Neural cell (in vitro differentiated cells): ENCODE results near the gene ADSS2. TPM values are rescaled to one million over a fixed set of nuclear protein-coding genes. Genes with fewer than 3 reads are reported as not detected.

Source experiments
- H2AFZ ChIP-seq: fragments of 200-600, 300-800 bp; sonication (generic), shearing (Covaris generic); 2 replicates; pipeline ENCODE4 v1.6.0; 2014; ENCODE audit warnings: low read depth, mild to moderate bottlenecking, antibody characterized with exemption, low read length, moderate library complexity
- H3F3A ChIP-seq: fragments of 200-600 bp; shearing (Covaris generic); 2 replicates; pipeline ENCODE4 v1.6.1; 2016; ENCODE audit warnings: mild to moderate bottlenecking, moderate library complexity, mixed read lengths, antibody characterized with exemption, low read length; ENCODE audit not compliant: insufficient read depth, poor library complexity, severe bottlenecking
- H3K27ac ChIP-seq: fragments of 200-600, 300-800 bp; sonication (generic), shearing (Covaris generic); 2 replicates; pipeline ENCODE4 v1.5.1; 2014; ENCODE audit warnings: mild to moderate bottlenecking, low read length, moderate library complexity
- H3K27me3 ChIP-seq: fragments of 300-800, 200-600 bp; sonication (generic), shearing (Covaris generic); 2 replicates; pipeline ENCODE4 v1.6.0; 2014; ENCODE audit warnings: mild to moderate bottlenecking, low read depth, low read length, moderate library complexity; ENCODE audit not compliant: insufficient read depth
- H3K36me3 ChIP-seq: fragments of 300-800, 200-600 bp; sonication (generic), shearing (Covaris generic); 2 replicates; pipeline ENCODE4 v1.5.1; 2014; ENCODE audit warnings: mild to moderate bottlenecking, antibody characterized with exemption, low read length, moderate library complexity; ENCODE audit not compliant: insufficient read depth
- H3K4me2 ChIP-seq: fragments of 300-800, 200-600 bp; sonication (generic), shearing (Covaris generic); 2 replicates; pipeline ENCODE4 v1.6.0; 2014; ENCODE audit warnings: mild to moderate bottlenecking, low read length
- H3K4me3 ChIP-seq: fragments of 300-800, 200-600 bp; sonication (generic), shearing (Covaris generic); 2 replicates; pipeline ENCODE4 v1.5.1; 2014; ENCODE audit warnings: mild to moderate bottlenecking, low read length, moderate library complexity
- H3K79me2 ChIP-seq: fragments of 200-600 bp; shearing (Covaris generic); replicated peaks from 2 replicates; pipeline ENCODE4 v1.6.0; 2014; ENCODE audit warnings: mild to moderate bottlenecking, low read length, moderate library complexity; ENCODE audit not compliant: insufficient read depth
- H3K9ac ChIP-seq: fragments of 300-800, 200-600 bp; sonication (generic), shearing (Covaris generic); 2 replicates; pipeline ENCODE4 v1.6.1; 2016; ENCODE audit warnings: mild to moderate bottlenecking, low read length, mixed read lengths
- H3K9me2 ChIP-seq: fragments of 200-600 bp; shearing (Covaris generic); 2 replicates; pipeline ENCODE4 v1.6.1; 2016; ENCODE audit warnings: mild to moderate bottlenecking, low read length, mixed read lengths; ENCODE audit not compliant: insufficient read depth
- H3K9me3 ChIP-seq: fragments of 200-600, 300-800 bp; sonication (generic), shearing (Covaris generic); 2 replicates; pipeline ENCODE4 v1.6.1; 2016; ENCODE audit warnings: mild to moderate bottlenecking, mixed run types, low read length, moderate library complexity, mixed read lengths
- H4K20me1 ChIP-seq: fragments of 200-600 bp; shearing (Covaris generic); 2 replicates; pipeline ENCODE4 v1.6.1; 2016; ENCODE audit warnings: mild to moderate bottlenecking, mixed run types; ENCODE audit not compliant: insufficient read depth
- EP300 ChIP-seq: fragments of 450-650 bp; conservative IDR thresholded peaks from 2 replicates; pipeline ENCODE4 v1.6.1; 2014; ENCODE audit warnings: antibody characterized with exemption, mild to moderate bottlenecking, moderate library complexity; ENCODE audit not compliant: poor library complexity, severe bottlenecking
- EZH2 ChIP-seq: fragments of 200-600, 300-800 bp; shearing (Covaris generic), sonication (generic); IDR thresholded peaks from 2 replicates; pipeline ENCODE4 v1.6.1; 2014; ENCODE audit warnings: antibody characterized with exemption, low read length, borderline replicate concordance, mild to moderate bottlenecking; ENCODE audit not compliant: insufficient read depth, poor library complexity, severe bottlenecking
- MXI1 ChIP-seq: fragments of 450-650 bp; conservative IDR thresholded peaks from 2 replicates; pipeline ENCODE4 v1.6.1; 2014; ENCODE audit warnings: antibody characterized with exemption, mild to moderate bottlenecking; ENCODE audit not compliant: poor library complexity, severe bottlenecking
- POLR2AphosphoS5 ChIP-seq: IDR thresholded peaks from 2 replicates; pipeline ENCODE4 v1.6.1; 2012
- RAD21 ChIP-seq: fragments of 450-650 bp; conservative IDR thresholded peaks from 2 replicates; pipeline ENCODE4 v1.6.1; 2014; ENCODE audit warnings: antibody characterized with exemption, mild to moderate bottlenecking, moderate library complexity
- SMC3 ChIP-seq: fragments of 450-650 bp; conservative IDR thresholded peaks from 2 replicates; pipeline ENCODE4 v1.6.1; 2014; ENCODE audit warnings: antibody characterized with exemption, mild to moderate bottlenecking, moderate library complexity; ENCODE audit not compliant: poor library complexity
- TAF1 ChIP-seq: IDR thresholded peaks from 2 replicates; pipeline ENCODE4 v1.6.1; 2012; ENCODE audit warnings: low read depth
- polyA plus RNA-seq: library from polyadenylated mRNA; depleted of rRNA; stranded (reverse); fragments of >200 nt; gene quantifications from 2 replicates; pipeline ENCODE4 v1.2.3, GENCODE V29; 2014
- TF ChIP-seq, protein P1 (sequence below): IDR thresholded peaks from 2 replicates; pipeline ENCODE4 v1.6.1; 2012; ENCODE audit warnings: borderline replicate concordance
- TF ChIP-seq, protein P2 (sequence below): fragments of 450-650 bp; IDR thresholded peaks from 2 replicates; pipeline ENCODE4 v1.5.1; 2014; ENCODE audit warnings: antibody characterized with exemption, mild to moderate bottlenecking, moderate library complexity; ENCODE audit not compliant: poor library complexity, severe bottlenecking

Gene ADSS2
- polyA plus RNA-seq, 1 donor from 2014 or later = 86.1 TPM

DNA sequence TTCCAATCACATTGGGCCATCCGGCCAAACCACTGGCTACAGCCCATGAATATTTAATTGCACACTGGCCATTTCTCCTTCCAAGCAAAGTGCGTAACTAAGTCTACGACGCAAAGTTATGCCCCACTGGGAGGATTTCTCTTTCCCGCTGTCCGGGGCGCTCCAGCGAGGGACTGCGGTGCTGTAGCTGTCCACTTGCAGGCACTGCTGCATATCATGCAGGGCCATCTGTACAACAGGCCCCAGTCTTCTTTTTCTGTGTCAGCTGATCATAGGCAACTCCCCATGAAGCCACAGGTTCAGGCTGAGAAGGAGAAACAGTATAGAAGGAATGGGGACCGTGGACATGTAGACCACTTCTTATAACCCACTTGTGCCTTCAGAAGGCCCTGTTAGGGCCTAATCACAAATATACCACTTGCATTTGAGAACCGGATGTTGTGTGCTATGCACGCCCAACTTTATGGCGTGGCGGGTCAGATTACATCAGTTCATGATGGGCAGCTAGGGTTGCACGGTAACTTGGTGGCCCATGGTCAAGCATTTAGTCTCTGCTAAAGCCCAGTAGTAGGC, 58.0 kb downstream of the ADSS2 start:
- Histone ChIP-seq H2AFZ (no peak overlapping the region), H3K4me2 (no peak overlapping the region), H3K27me3 (no peaks in the 10 kb centered on the region), H3K9ac (no peak overlapping the region), H3K9me3 (no peaks in the 10 kb centered on the region), H4K20me1 (no peaks in the 10 kb centered on the region), H3K79me2 (no peaks in the 10 kb centered on the region), H3K4me3 (no peak overlapping the region), H3F3A (no peaks in the 10 kb centered on the region), H3K36me3 (no peaks in the 10 kb centered on the region), H3K9me2 (no peaks in the 10 kb centered on the region), H3K27ac (no peak overlapping the region)
- TF ChIP-seq MXI1 (no peak), SMC3 (no peak), EZH2 (no peak), POLR2AphosphoS5 (no peak), EP300 (no peak), RAD21 (no peak), TAF1 (no peak)
- TF ChIP-seq, protein P1, sequence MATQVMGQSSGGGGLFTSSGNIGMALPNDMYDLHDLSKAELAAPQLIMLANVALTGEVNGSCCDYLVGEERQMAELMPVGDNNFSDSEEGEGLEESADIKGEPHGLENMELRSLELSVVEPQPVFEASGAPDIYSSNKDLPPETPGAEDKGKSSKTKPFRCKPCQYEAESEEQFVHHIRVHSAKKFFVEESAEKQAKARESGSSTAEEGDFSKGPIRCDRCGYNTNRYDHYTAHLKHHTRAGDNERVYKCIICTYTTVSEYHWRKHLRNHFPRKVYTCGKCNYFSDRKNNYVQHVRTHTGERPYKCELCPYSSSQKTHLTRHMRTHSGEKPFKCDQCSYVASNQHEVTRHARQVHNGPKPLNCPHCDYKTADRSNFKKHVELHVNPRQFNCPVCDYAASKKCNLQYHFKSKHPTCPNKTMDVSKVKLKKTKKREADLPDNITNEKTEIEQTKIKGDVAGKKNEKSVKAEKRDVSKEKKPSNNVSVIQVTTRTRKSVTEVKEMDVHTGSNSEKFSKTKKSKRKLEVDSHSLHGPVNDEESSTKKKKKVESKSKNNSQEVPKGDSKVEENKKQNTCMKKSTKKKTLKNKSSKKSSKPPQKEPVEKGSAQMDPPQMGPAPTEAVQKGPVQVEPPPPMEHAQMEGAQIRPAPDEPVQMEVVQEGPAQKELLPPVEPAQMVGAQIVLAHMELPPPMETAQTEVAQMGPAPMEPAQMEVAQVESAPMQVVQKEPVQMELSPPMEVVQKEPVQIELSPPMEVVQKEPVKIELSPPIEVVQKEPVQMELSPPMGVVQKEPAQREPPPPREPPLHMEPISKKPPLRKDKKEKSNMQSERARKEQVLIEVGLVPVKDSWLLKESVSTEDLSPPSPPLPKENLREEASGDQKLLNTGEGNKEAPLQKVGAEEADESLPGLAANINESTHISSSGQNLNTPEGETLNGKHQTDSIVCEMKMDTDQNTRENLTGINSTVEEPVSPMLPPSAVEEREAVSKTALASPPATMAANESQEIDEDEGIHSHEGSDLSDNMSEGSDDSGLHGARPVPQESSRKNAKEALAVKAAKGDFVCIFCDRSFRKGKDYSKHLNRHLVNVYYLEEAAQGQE = no peak
- TF ChIP-seq, protein P2, sequence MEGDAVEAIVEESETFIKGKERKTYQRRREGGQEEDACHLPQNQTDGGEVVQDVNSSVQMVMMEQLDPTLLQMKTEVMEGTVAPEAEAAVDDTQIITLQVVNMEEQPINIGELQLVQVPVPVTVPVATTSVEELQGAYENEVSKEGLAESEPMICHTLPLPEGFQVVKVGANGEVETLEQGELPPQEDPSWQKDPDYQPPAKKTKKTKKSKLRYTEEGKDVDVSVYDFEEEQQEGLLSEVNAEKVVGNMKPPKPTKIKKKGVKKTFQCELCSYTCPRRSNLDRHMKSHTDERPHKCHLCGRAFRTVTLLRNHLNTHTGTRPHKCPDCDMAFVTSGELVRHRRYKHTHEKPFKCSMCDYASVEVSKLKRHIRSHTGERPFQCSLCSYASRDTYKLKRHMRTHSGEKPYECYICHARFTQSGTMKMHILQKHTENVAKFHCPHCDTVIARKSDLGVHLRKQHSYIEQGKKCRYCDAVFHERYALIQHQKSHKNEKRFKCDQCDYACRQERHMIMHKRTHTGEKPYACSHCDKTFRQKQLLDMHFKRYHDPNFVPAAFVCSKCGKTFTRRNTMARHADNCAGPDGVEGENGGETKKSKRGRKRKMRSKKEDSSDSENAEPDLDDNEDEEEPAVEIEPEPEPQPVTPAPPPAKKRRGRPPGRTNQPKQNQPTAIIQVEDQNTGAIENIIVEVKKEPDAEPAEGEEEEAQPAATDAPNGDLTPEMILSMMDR = no peak

DNA sequence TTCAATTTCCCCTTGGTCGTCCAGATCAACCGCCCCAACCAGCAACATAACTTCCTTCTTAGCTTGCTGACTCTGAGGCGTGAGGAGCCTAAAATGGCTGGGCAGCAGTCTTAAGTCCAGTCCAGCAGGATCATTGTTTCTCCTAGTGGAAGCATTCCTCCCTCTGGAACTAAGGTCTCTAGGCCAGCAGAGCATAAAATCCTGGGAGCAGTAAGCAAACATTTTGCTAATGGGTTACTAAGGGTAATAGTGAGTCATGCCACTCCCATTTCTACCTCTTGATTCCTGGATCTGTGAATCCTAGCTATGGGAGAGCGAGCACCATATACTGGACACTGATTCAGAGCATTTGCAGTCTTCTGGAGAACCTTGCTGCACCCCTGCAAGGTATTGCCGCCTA, 59.9 kb downstream of the ADSS2 start:
- no peaks in the 10 kb centered on the region for H3K27me3 ChIP-seq
- no peaks in the 10 kb centered on the region for H3K79me2 ChIP-seq
- no peak overlapping the region for H3K27ac ChIP-seq
- no peaks in the 10 kb centered on the region for H3K9me2 ChIP-seq
- no peaks in the 10 kb centered on the region for H3K9me3 ChIP-seq
- no peaks in the 10 kb centered on the region for H4K20me1 ChIP-seq
- H2AFZ ChIP-seq = no peak overlapping the region
- H3K9ac ChIP-seq = no peak overlapping the region
- no peaks in the 10 kb centered on the region for H3F3A ChIP-seq
- no peak overlapping the region for H3K4me2 ChIP-seq
- H3K4me3 ChIP-seq = no peak overlapping the region
- TF ChIP-seq, protein P1 = no peak
- TF ChIP-seq RAD21 (no peak), SMC3 (no peak), TAF1 (no peak), EZH2 (no peak), EP300 (no peak), MXI1 (no peak)
- no peaks in the 10 kb centered on the region for H3K36me3 ChIP-seq
